Transverse colon (tissue), 4 donors: ENCODE data around the gene TATDN3. TPM values are rescaled to one million over a fixed set of nuclear protein-coding genes. Genes with fewer than 3 reads are reported as not detected.

ENCODE experiments used
- DNase-seq: peaks from one replicate; pipeline ENCODE4 v3.0.0-alpha.2; 2019
- H3K27ac ChIP-seq, 4 donors: fragments of 200-600 bp; sonication (generic); 2 replicates each; pipeline ENCODE4 v1.5.1; 2016 to 2018; ENCODE audit warnings: inconsistent platforms in 4 of 4
- H3K27me3 ChIP-seq: fragments of 200-600 bp; sonication (generic); 2 replicates; pipeline ENCODE4 v1.5.1; 2017; ENCODE audit warnings: inconsistent platforms
- H3K36me3 ChIP-seq, 4 donors: fragments of 200-600 bp; sonication (generic); 2 replicates each; pipeline ENCODE4 v1.5.1; 2017 to 2019; ENCODE audit warnings: inconsistent platforms in 4 of 4
- H3K4me1 ChIP-seq, 4 donors: fragments of 200-600 bp; sonication (generic); 2 replicates each; pipeline ENCODE4 v1.5.1; 2017 to 2020; ENCODE audit warnings: inconsistent platforms in 4 of 4
- H3K4me3 ChIP-seq, 4 donors: fragments of 200-600 bp; sonication (generic); 1 replicate in 1 of 4; 2 replicates in 3 of 4; pipeline versions ENCODE4 v1.5.1 to v1.6.1; 2017 to 2019; ENCODE audit warnings: inconsistent platforms in 4 of 4
- H3K9me3 ChIP-seq, 2 donors: fragments of 200-600 bp; sonication (generic); 2 replicates each; pipeline ENCODE4 v1.5.1; 2017 to 2019; ENCODE audit warnings: inconsistent platforms in 2 of 2
- EP300 ChIP-seq: sonication (generic); formaldehyde crosslinking; IDR thresholded peaks from one replicate; pipeline ENCODE4 v1.6.1; 2017; ENCODE audit warnings: antibody characterized with exemption, low read depth
- POLR2A ChIP-seq: fragments of 450-650 bp; IDR thresholded peaks from one replicate; pipeline ENCODE4 v1.6.1; 2016; ENCODE audit warnings: antibody characterized with exemption, mild to moderate bottlenecking, moderate library complexity
- POLR2AphosphoS5 ChIP-seq, 3 donors: sonication (generic); formaldehyde crosslinking; IDR thresholded peaks; one replicate each; pipeline ENCODE4 v1.6.1; 2016; ENCODE audit warnings: antibody characterized with exemption in 3 of 3
- WGBS, 2 donors: methylation state at CpG; one replicate each; pipeline ENCODE4 v1.1.5; 2018; ENCODE audit warnings: low coverage in 1 of 2; 5-methylcytosine and 5-hydroxymethylcytosine counted together
- in situ Hi-C, 4 donors: fragments of 200-750 bp; cut with MboI; loops; one replicate each; pipeline versions ENCODE4 v1.15.0 to v1.15.1; 2017; ENCODE audit warnings: low sequenced_read_pairs in 3 of 4, low pct_ligation_motif_present in 1 of 4, low pct_unique_long_range_greater_than_20kb in 1 of 4
- intact Hi-C: fragments of 100-400 bp; cut with DNase I; formaldehyde crosslinking; loops from one replicate; pipeline ENCODE4 v1.15.1; 2023; ENCODE audit warnings: low total_unique reads
- total RNA-seq, 4 donors: library from RNA; depleted of rRNA; stranded (reverse); fragments of >200 nt; gene quantifications; one replicate each; pipeline ENCODE4 v1.1.0, GENCODE V29; 2016
- TF ChIP-seq, protein P1 (sequence below), 5 experiments: fragments of 200-600 bp in 3 of 5; fragments of 450-650 bp in 2 of 5; sonication (generic) in 3 of 5; IDR thresholded peaks; 1 replicate in 2 of 5; 2 replicates in 3 of 5; pipeline ENCODE4 v1.5.1; 2016 to 2017; ENCODE audit warnings: antibody characterized with exemption in 5 of 5, inconsistent platforms in 3 of 5, mild to moderate bottlenecking in 2 of 5, moderate library complexity in 1 of 5

Gene TATDN3, protein sequence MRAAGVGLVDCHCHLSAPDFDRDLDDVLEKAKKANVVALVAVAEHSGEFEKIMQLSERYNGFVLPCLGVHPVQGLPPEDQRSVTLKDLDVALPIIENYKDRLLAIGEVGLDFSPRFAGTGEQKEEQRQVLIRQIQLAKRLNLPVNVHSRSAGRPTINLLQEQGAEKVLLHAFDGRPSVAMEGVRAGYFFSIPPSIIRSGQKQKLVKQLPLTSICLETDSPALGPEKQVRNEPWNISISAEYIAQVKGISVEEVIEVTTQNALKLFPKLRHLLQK
- total RNA-seq: 10 to 100 TPM in 1 of 4 donors, 1 to 10 TPM in 2, under 1 TPM in 1; 1.00 to 17.0 (median 4.6) TPM

DNA sequence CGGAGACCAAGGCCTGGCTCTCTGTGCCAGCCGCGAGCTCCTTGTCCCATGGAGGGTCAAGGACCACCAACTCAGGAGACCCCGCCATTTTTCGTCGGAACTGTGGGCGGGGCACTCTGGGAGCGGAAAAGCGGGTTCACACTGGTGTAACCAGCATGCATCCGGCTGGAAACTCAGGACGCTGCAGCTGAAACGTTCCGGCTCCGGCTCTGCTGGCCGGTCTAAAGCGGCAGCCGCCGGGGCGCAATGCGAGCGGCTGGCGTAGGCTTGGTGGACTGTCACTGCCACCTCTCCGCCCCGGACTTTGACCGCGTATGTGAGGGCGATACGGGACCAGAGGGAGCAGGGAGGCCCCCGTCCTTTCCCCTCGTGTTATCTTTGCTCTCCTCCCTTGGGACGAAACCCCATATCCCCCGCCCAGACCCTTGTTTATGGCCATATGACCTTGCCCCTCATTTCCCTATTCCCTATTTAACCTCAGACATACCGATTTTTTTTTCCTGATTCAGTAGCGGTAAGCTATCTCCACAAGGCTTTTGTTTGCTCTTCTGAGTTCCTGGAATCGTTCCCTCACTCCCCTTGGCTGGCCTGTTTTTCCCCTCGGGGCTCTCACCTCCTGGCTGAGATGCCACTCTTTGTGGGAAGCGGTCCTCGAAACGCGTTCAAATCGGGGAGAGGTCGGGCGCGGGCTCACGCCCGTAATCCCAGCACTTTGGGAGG, at the start of gene TATDN3, which contains the start of gene NSL1:
TATDN3 (plus strand) TSS at position 219 of the 720 bp plus-strand sequence; CDS start at position 247, 28 bp downstream.
NSL1 (minus strand) TSS at position 102 of the 720 bp plus-strand sequence; CDS start at position 88, 14 bp downstream.
- TF ChIP-seq EP300: no peak
- peak; percentile 80 to 92 (median 90) for TF ChIP-seq POLR2AphosphoS5 (IDR thresholded peaks at IDR 0.05)
- TF ChIP-seq, protein P1, sequence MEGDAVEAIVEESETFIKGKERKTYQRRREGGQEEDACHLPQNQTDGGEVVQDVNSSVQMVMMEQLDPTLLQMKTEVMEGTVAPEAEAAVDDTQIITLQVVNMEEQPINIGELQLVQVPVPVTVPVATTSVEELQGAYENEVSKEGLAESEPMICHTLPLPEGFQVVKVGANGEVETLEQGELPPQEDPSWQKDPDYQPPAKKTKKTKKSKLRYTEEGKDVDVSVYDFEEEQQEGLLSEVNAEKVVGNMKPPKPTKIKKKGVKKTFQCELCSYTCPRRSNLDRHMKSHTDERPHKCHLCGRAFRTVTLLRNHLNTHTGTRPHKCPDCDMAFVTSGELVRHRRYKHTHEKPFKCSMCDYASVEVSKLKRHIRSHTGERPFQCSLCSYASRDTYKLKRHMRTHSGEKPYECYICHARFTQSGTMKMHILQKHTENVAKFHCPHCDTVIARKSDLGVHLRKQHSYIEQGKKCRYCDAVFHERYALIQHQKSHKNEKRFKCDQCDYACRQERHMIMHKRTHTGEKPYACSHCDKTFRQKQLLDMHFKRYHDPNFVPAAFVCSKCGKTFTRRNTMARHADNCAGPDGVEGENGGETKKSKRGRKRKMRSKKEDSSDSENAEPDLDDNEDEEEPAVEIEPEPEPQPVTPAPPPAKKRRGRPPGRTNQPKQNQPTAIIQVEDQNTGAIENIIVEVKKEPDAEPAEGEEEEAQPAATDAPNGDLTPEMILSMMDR (IDR thresholded peaks at IDR 0.05): no peak
- peak; percentile 89 for TF ChIP-seq POLR2A
- DNase-seq: peak; percentile 94
- Histone ChIP-seq H3K4me3 (peak within 1 kb of the TSS; percentile 72 to 93 (median 90)), H3K27me3 (no peaks in the 10 kb centered on the region), H3K27ac (peak within 1 kb of the TSS; percentile 90 to 99 (median 96)), H3K36me3 (peaks cover 0 to 6% (median 1%) of the 10 kb centered on the region in 4 donors), H3K4me1 (peaks cover 9 to 47% (median 22%) of the 10 kb centered on the region in 4 donors), H3K9me3 (no peaks in the 10 kb centered on the region)
- 0 to 1% methylated on average over 11 to 45 of the region's 46 CpGs for WGBS, 2 donors
- in situ Hi-C loops (loop anchor here in 1 of 4 donors (25.0 kb wide), 1 partner anchor 130 kb away; no protein-coding TSS in a partner anchor), intact Hi-C loops (loop anchor here (10.0 kb wide), 2 partner anchors 317 to 547 kb away; no protein-coding TSS in a partner anchor)

DNA sequence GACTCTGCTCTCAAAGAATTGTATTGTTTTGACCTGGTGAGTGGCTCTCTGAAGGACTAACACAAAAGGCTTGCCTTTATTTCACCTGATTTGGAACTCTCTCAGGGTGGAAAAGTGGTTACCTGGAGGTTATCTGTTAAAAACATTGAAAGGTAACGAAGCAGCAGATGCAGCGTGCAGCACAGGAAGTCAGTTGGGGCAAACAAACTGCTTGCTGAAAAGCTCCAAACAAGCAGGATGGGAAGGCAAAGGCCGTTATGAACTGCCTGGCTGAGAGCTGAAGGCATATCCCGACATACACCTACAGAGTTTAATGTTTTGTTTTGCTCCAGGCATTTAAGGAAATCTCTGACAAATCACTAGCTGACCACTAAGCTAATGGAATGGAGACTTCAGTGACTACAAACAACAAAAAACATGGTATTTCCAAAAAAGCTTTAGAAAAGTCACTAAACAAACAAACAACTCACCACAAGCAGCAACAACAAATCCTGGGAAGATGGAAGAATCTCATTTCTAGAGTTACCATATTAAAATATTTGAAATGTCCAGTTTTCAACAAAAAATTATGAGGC, 47.7 kb upstream of the TATDN3 start:
- no peaks in the 10 kb centered on the region for H3K4me1 ChIP-seq
- intact Hi-C loops: no loop called here

DNA sequence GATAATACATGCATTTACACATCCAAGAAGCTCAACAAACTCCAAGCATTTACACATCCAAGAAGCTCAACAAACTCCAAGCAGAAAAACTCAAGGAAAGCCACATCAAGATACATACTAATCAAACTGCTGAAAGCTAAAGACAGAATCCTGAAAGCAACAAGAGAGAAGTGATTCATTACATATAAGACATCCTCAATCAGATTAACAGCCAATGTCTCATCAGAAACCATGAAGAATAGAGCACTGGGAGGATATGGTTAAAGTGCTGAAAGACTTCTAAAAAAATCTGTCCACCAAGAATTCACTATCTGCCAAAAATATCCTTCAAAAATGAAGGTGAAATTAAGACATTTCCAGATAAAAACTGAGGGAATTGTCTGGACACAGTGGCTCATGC, 46.4 kb upstream of the TATDN3 start:
- H3K4me1 ChIP-seq: peaks cover 0 to 8% (median 4%) of the 10 kb centered on the region in 4 donors
- DNase-seq: no peak
- no peaks in the 10 kb centered on the region for H3K9me3 ChIP-seq
- in situ Hi-C loops (no loop called here), intact Hi-C loops (no loop called here)
- H3K27ac ChIP-seq: no peak overlapping the region
- H3K27me3 ChIP-seq: no peaks in the 10 kb centered on the region
- H3K36me3 ChIP-seq: no peaks in the 10 kb centered on the region
- no peak overlapping the region for H3K4me3 ChIP-seq
- TF ChIP-seq, protein P1 (IDR thresholded peaks at IDR 0.05): no peak
- TF ChIP-seq EP300: no peak
- no peak for TF ChIP-seq POLR2A
- TF ChIP-seq POLR2AphosphoS5 (IDR thresholded peaks at IDR 0.05): no peak

More for the DNA sequence above, 47.7 kb upstream of the TATDN3 start:
- in situ Hi-C loops: no loop called here
- TF ChIP-seq POLR2AphosphoS5 (IDR thresholded peaks at IDR 0.05) (no peak), EP300 (no peak), POLR2A (no peak)
- TF ChIP-seq, protein P1 (IDR thresholded peaks at IDR 0.05): no peak
- no peak overlapping the region for H3K4me3 ChIP-seq
- DNase-seq: no peak
- no peak overlapping the region for H3K27ac ChIP-seq
- H3K9me3 ChIP-seq: no peaks in the 10 kb centered on the region
- H3K36me3 ChIP-seq: no peaks in the 10 kb centered on the region
- no peaks in the 10 kb centered on the region for H3K27me3 ChIP-seq
- WGBS, 2 donors: 75% methylated on average over 4 of the region's 4 CpGs; no CpG with 5 or more reads in 1 of the 2 donors

DNA sequence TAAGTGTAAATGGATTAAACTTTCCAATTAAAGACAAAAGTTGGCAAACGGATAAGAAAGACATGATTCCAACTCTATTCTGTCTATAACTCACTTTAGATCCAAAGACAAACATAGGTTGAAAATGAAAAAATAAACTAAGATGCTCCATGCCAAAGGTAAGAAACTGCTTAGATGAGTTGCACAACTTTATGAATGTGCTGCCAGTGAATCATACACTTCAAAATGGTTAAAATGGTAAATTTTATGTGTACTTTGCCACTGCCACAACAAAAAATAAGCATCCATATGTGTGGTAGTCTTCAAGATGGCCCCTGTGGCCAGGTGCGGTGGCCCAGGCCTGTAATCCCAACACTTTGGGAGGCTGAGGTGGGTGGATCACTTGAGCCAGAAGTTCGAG, 45.1 kb upstream of the TATDN3 start:
- H3K9me3 ChIP-seq: no peaks in the 10 kb centered on the region
- intact Hi-C loops: no loop called here
- no peaks in the 10 kb centered on the region for H3K27me3 ChIP-seq
- in situ Hi-C loops: no loop called here
- H3K4me1 ChIP-seq: peaks cover 0 to 9% (median 4%) of the 10 kb centered on the region in 4 donors
- no peaks in the 10 kb centered on the region for H3K36me3 ChIP-seq
- DNase-seq: no peak
- no peak for TF ChIP-seq POLR2A
- TF ChIP-seq, protein P1 (IDR thresholded peaks at IDR 0.05): no peak
- no peak for TF ChIP-seq POLR2AphosphoS5 (IDR thresholded peaks at IDR 0.05)
- TF ChIP-seq EP300: no peak
- H3K27ac ChIP-seq: no peak overlapping the region
- 90 to 94% methylated on average over 2 to 3 of the region's 3 CpGs for WGBS, 2 donors
- H3K4me3 ChIP-seq: no peak overlapping the region
